Raji (cell line): ENCODE measurements around the gene FTO.

Source experiments
- POLR2A ChIP-seq: IDR thresholded peaks from 2 replicates; pipeline ENCODE4 v1.6.1; 2011; ENCODE audit warnings: low read depth, low read length, control low read depth; ENCODE audit not compliant: insufficient read depth

Gene FTO

DNA sequence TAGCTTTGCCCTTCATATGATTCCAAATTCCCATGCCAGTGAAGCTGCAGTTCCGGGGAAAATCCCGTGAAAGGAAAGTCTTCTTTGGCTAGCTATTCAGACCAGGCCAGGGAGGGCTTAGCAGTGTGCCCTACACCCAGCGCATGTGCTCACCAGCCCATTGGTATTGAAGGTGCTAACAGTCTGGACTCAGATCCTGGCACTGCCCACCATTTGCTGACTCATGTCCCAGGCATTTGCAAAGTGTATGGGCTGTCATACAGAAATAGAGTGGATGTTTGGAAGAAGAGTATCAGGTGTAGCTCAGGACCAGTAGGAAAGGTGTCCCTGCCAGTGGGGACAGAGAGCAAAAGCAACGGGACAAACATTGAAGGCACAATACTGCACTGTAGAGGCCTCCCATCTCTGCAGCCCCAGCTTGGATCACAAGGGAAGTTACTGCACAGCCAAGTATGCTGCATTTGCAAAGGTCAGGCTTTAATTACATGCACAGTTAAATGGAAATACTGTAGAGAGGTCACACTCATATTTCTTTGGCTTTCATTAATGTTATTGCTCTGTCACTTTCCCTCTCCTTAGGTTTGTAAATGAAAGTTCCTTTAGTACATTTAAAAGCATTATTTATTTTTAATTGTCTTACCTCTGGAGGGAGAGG is 362.6 kb downstream of the FTO start:
- no peak for TF ChIP-seq POLR2A

DNA sequence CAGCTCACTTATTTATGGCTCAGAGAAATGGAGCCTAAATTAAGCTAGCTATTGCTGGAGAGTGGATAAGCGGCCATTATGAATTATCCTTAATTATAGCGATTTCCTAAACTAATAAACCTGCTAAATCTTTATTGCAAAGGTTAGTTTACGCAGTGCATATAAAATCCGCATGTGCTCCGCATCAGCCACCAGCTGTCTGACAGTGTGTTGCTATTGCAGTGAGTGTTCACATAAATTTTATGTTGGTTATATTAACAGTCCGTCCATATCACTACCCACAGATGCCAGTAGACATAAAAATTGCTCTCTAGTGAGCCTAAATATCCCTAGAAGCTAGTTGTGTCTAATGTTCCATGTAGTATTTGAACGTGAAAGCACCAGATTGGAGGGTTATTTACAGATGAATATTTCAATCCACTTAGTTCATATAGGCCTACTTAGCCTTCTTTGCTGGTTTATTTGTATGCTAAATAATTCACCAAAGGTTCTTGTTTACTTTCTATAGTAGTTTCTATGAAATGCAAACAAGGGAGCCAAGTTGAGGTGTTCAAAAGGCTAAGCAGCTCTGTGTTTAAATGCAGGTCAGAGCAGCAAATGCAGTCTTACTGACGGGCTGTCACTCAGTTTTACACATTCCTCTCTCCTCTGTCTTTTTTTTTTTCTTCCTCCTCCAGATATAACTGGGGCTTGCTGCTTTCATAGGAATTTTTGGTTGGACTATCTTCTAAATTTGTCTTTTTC is 363.5 kb downstream of the FTO start:
- no peak for TF ChIP-seq POLR2A

DNA sequence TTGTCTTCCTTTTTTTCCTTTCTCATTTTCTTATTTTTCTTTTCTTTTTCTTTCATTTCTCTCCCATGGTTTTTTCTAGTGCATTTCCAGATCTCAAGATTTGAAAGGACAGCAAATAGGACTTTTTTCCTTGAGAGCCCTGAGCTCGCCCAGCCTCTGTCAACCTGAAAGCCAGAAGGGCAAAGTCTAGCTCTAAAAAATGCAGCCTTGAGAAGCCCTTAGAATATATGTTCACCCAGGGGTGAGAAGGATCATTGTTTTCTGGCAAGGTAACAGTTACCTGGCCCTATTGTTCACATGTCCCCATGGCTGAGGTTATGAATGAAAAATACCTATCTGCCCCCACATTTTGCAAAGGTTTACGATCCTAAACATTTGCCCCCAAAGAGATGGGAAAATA is 364.3 kb downstream of the FTO start:
- no peak for TF ChIP-seq POLR2A

DNA sequence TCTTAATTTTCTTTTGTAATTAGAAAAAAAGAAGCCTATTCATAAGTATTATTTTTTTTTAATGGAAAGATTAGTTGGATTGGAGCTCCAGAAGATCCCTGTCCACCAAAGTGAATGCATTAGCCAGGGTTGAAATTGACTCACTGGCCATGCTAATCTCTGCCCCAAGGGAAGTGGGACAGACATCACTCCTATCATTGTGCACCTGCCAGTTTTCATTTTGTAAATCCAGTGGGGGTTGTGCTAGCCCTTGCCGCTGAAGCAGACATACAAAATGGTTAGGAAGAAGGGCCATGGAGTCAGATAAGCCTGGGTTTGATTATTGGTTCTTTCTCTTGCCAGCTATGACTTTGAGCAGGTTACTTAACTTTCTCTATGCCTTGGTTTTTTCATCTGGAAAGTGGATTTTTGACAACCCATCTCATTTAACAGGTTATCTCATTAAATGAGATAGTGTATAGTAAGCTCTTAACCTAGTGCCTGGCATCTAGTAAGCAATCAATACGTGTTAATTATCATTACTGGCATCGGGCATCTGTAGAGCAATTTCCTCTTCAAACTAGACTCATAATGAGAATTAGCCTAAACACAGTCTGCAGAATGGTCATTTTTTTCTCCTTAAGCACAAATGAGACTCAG is 365.8 kb downstream of the FTO start:
- no peak for TF ChIP-seq POLR2A

DNA sequence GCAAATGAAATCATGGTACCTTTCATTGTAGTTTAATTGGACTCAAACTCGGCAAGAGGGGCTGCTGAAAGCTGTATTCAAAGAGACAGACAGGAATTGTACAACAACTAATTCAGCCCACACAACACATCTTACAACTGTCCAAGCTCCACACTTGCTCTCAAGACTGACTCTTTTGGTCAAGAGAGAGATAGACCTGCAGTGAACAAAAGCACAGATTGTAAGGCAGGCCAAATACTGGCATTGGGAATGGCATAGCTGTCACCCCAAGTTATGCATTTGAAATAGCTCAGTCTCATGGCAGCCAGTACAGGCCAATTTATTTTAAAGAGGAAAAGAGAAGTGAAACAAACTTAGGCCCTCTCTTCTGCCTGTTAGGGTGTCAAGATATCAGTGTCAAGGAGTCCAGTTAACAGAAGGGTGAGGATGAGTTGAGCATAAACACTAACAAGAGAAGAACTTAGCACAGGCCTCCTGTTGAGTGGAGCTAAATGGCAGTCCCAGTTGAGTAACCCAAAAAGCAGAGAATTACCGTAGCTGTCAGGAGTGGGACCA is 366.9 kb downstream of the FTO start:
- TF ChIP-seq POLR2A, result no peak

DNA sequence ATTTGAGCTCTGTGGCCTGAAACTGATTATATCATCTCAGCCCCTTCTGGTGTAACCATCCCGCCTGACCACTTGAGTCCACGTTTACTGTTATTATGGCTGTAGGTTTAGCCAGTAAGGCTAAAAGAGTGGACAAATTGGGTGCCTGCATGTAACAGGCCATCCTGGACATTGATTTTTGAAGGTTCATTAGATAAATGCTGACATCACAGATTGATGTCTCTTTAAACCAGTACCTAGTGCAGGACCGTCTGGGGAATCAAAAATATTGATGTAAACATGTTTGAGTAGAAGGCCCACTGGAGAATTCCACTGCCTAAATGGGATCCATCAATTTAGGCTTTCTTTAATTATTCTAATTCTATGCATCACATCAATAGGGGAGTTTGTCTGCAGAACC is 367.6 kb downstream of the FTO start:
- TF ChIP-seq POLR2A, result no peak

DNA sequence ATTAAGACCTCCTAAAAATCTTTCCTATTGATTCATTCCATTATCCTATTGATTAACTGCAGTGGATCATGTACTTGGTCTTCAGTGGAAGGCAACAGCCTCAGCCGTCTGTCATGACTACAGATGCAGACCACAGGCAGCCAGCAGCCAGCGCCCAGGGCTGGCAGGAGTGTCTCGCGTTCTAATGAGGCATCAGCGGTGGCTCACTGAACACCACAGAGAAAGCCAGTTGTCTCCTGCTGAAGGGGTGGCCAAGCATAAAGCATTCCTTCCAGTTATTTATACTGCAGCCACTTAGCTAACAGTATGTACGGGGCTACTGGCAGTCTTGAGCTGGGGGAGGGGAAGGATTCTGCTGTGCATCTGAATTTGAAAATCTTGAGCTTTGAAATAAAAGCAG is 368.3 kb downstream of the FTO start:
- TF ChIP-seq POLR2A, result no peak

DNA sequence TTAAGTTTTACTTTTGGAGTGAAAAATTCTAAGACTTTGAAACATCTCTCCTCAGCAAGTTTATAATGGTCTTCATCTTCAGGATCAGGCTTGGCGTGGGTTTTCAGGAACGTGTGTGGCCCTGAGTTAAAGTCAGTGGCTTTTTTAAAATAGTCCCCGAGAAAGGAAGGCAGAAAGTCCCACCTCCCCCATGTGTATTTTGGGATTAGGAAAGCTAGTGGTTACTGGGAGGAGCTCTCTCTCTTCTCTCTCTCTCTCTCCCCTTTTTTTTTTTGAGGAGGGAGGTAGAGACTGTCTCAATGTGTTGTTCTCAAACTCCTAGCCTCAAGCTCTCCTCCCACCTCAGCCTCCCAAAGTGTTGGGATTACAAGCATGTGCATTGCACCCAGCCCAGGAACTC is 369.4 kb downstream of the FTO start:
- TF ChIP-seq POLR2A, result no peak

DNA sequence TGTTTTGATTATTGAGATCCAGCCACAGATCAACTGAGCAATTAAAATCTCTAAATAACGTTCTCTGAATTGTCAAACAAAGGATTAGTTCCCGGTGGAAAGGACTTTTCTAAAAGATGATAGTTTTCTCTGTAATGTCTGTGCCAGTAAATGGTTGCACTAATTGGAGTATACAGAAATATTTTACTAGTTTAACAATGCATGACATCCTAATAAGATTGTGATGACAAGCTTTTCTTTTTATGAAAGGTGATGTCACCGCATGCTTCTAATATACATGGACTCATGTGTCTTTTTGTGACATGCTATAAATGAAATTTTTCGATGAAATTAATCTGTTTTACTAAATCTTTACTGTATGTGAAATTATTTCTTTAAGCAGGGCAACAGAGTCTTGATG is 371.5 kb downstream of the FTO start:
- TF ChIP-seq POLR2A, result no peak

DNA sequence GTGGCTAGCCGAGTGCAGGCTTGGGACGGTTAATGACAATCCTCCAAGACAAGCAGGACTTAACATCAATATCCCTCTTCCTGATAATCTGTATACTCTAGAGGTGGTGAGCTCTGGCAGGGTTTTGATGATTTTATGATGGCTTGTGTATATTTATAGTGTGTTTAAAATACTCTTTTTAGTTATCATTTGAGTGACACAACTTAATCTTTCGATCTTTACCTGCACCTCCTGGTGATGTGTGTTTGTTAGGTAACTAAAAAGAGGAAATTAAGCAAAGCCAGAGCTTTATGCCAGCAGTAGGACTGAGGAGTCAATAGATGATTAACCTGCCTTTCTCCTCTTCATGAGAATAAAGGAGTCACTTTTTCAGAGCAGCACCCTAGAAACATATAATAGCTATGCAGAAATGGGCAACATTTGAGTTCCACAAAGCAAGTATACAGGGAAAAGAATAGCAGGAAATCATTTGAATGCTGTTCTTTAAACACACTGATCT is 372.1 kb downstream of the FTO start:
- TF ChIP-seq POLR2A, result no peak

DNA sequence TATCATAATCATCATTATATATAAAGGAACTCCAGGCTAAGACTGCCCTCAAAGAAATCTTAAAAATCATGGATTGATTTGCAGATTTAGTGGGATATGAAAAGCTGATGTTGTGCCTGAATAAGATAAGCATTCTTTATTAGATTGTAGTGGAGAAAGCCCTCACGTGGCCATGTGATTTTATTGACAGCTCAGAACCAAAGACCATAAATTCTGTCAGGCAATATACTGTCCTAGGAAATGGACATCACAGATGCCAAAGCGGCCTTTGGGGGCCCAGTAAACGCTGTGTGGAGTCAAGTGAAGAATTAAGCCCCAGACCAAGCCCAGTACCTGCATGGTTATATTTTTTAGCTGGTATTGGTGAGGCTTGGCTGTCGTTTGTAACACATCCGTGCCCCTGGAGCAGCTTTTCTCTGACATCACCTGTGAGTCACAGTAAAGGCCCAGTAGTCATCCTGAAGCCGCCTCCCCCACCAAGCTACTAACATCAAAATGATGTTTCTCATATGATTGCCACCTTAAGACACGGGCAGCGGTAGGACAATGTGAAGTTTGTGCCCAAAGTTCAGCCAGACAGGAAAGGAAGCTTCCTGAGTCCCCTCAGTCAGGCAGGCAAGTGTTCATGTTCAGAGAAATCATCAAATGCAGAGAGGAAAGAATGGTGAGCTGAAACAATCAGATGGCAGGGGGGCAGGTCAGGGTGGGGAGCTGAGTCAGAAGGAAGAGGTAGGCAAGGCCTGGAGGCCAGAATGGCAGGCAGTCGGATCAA is 373.3 kb downstream of the FTO start:
- TF ChIP-seq POLR2A, result no peak

DNA sequence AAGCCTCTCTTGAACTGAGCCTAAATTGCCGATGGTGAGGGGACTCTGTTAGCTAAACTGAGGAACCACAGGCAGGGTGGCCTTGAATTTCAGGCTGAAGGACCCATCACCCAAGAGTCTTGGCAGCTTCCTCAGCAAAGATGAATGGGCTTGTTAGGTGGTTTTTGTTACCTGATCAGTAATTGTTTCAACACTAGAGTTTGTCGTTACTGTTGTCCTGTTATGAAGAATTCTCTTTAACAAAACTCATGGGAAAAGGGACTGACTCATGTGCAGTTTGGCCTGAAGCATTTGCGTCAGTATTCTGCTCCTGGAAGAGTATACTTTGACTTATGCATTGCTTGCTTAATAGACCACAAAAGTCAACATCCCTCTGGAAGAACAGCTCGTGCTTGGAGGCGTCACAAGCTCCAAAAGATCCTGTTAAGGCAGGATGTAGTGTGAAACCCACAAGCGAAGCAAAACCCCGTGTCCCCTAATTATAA is 376.6 kb downstream of the FTO start:
- TF ChIP-seq POLR2A, result no peak

DNA sequence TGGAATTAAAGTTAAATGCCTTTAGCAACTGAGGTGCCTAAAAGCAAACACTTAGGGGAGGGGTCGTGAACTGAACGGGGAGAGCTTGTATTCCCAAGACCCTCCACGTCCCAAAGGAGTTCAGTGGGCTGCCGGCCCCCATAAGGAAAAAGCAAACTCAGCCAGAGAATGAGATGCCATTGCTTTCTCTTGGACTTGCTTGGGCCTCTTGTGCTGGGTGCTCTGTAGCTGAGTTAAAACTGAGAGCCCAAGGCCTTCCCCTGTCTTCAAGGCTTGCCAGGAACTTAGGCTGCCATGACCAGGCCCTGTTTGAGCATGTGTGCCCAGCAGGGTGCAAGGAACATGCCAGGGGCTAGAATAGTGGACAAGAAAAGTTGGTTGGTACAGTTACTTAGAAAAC is 382.8 kb downstream of the FTO start:
- TF ChIP-seq POLR2A, result no peak

DNA sequence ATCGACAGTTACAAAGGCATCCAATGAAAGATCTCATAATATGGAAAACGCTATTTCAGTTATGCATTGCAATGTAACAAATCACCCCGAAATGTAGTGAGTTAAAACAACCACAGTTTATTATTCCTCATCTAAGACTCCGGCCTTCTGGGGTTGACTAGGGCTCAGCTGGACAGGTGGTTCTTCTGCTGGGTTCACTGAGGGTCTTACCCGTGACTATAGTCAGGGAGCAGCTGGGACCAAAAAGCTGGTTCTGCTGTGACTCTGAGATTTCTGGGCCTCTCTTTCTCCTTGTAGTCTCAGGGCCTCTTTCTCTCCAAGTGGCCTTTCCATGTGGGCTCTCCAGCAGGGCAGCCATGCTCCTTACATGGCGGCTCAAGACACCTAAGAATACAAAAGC is 386.6 kb downstream of the FTO start:
- no peak for TF ChIP-seq POLR2A

DNA sequence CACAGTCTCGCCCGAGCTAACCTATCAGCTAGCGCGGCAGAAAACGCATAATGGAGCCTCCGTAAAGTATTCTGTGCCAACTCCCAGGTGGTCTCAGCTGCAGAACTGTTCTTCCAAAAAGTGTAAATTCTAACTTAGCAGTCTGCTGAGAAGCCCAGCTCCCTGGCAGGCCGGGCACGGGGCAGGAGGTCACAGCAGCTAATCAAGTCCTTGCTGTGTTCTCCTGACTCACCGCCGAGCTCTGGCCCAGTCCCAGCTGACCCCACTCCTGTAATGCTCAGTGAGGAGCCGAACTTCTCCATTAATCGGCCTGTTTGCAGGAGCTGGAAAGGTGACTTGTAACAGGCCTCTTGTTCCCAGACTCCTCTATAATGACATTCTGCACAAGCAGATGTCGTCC is 389.3 kb downstream of the FTO start:
- TF ChIP-seq POLR2A, result no peak

DNA sequence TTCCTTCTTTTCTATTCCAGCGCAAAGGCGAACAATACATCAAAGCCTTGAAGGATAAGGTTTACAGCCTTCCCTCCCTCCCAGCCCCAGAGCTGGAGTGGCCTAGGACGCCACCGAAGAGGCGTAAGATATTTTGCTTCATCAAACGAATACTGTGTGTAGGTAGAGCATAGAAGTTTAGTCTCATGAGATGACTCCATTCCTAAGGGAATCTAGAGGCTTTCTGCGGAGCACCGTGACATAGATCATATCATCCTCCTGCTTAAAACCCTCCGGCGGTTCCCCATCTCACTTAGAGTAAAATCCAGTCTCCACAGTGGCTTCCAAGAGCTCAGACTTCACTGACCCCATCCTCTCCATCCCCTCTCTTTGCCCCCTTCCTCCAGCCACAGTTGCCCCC is 390.7 kb downstream of the FTO start:
- TF ChIP-seq POLR2A, result no peak

DNA sequence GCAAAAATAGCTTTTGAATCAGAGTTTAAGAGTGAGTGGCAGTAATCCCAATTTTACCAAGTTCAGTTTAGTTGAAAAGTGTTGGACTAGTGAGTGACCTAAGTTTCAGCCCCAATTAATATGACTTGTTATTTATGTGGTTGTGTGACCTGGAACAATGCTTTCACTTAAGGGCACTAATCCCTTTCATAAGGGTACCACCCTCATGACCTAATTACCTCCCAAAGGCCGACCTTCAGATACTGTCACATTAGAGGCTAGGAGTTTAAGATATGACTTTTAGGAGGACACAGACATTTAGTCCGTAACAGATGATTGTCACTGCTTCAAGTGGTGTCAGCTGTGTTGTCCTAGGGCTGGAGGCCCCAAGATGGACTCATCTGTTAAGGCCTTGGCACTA is 392.7 kb downstream of the FTO start:
- no peak for TF ChIP-seq POLR2A
